ENCODE data around the gene REN.

The REN gene

DNA sequence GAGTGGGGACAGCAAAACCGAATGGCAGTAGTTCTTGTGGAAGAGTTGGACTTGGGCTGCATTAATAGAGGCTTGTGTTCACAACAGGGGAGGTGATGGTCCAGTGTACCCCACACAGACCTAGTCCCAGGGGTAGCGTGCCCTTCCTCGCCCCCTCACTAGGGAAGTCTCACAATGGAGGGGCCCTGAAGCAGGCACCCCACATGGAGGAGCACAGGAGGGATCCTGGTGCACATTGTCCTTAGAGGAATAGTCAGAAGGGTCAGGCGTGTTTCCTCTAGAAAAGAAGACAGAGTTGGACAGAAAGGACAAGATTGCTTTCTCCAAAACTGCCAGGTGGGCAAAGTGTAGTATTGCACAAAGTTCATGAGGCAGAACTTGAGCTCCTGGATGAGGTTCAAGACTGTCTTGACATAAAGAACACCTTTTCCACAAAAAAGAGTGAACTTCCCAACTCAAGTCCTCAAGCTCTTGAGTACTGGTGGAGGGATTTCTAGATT lies 37.6 kb downstream of the REN start:
- H3K4me3 ChIP-seq (ENCODE audit: low read length) = no peak overlapping the region
- no peak for DNase-seq (ENCODE audit: low read depth)
- no peak for TF ChIP-seq CTCF (conservative IDR thresholded peaks at IDR 0.05; ENCODE audit: low read depth, low read length)

DNA sequence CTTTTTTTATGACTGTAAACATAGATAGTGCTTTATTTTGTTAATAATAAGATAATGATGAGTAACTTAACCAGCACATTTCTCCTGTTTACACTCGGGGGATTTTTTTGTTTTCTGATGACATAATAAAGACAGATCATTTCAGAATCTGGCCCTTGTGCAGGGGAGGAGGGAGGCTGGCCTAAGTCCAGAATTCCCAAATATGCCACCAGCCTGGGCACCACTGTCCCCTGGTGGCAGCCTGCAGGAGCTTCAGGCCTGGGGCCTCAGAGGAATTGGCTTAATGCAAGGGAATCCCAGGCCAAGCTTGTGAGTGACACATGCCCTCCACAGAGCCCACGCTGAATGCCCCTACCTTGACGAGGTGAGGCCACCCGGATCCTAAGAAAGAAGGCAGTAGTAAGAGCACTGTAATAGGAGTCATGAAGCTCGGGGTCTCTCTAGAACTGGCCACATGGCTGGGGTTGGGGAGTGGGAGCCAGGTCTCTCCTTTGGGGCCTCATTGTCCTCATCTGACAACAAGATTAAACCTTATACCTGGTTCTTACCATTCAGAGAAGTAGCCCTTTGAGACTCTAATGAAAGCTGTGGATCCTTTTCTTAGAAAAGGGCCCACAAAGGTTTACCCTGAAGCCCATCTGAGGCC lies 38.4 kb downstream of the REN start:
- H3K4me3 ChIP-seq (ENCODE audit: low read length) = no peak overlapping the region
- TF ChIP-seq CTCF (conservative IDR thresholded peaks at IDR 0.05; ENCODE audit: low read depth, low read length) = peak; percentile 100
- DNase-seq (ENCODE audit: low read depth) = no peak

GRCh38 chr1:204126956-204127355 lies 39.2 kb downstream of the REN start:
- no peak overlapping the region for H3K4me3 ChIP-seq (ENCODE audit: low read length)
- DNase-seq (ENCODE audit: low read depth) = no peak
- no peak for TF ChIP-seq CTCF (conservative IDR thresholded peaks at IDR 0.05; ENCODE audit: low read depth, low read length)

DNA sequence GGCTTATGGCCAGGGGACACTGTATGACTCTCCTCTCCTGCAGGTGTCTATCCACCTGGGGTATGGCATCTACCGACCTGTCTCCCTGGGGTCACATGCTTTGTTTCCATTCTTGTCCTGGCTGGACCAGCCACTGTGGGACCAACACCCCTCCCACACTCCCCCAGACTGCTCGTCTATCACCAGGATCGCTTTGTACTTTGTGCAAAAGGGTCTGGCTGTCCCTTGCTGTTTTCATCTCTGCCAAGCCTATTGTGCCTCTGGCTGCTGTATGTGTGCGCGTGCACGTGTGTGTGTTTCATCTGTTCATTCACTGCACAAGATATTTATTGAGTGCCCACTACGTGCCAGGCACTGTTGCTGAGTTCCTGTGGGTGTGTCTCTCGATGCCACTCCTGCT lies 39.8 kb downstream of the REN start:
- no peak overlapping the region for H3K4me3 ChIP-seq (ENCODE audit: low read length)
- DNase-seq (ENCODE audit: low read depth) = no peak

GRCh38 chr1:204125759-204126351 lies 40.3 kb downstream of the REN start:
- TF ChIP-seq CTCF (conservative IDR thresholded peaks at IDR 0.05; ENCODE audit: low read depth, low read length) = no peak
- no peak overlapping the region for H3K4me3 ChIP-seq (ENCODE audit: low read length)
- DNase-seq (ENCODE audit: low read depth) = no peak

More for the DNA sequence above, 39.8 kb downstream of the REN start:
- no peak for TF ChIP-seq CTCF (conservative IDR thresholded peaks at IDR 0.05; ENCODE audit: low read depth, low read length)

DNA sequence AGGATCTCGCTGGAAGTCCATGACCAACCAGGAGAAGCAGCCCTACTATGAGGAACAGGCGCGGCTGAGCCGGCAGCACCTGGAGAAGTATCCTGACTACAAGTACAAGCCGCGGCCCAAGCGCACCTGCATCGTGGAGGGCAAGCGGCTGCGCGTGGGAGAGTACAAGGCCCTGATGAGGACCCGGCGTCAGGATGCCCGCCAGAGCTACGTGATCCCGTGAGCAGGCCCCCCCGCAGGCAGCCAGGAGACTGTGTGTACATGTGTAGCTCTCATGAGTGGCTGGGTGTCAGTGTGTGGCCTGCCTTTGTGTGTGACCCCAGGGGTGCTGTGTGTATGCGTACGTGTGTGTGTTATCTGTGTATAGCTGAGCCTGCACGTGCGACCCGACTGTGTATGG lies 41.5 kb downstream of the REN start:
- DNase-seq (ENCODE audit: low read depth) = no peak
- TF ChIP-seq CTCF (conservative IDR thresholded peaks at IDR 0.05; ENCODE audit: low read depth, low read length) = no peak
- H3K4me3 ChIP-seq (ENCODE audit: low read length) = no peak overlapping the region

- no peak for DNase-seq (ENCODE audit: low read depth)
- TF ChIP-seq CTCF (conservative IDR thresholded peaks at IDR 0.05; ENCODE audit: low read depth, low read length) = peak; percentile 62
- H3K4me3 ChIP-seq (ENCODE audit: low read length) = no peak overlapping the region
These were observed 42.8 kb downstream of the REN start for GRCh38 chr1:204123376-204123775.

Data from retinal pigment epithelial cell (primary cell).